ENCODE measurements around the gene FABP6.
"Not testable (repeated sequence)": the region's sequence is repeated elsewhere in the genome, so short reads cannot be mapped to it uniquely, and the experiment has no call there.

The FABP6 gene

GRCh38 chr5:160221082-160221481 lies 8.2 kb upstream of the FABP6 start:
- DNase-seq (ENCODE audit: low read depth): no peak

DNA sequence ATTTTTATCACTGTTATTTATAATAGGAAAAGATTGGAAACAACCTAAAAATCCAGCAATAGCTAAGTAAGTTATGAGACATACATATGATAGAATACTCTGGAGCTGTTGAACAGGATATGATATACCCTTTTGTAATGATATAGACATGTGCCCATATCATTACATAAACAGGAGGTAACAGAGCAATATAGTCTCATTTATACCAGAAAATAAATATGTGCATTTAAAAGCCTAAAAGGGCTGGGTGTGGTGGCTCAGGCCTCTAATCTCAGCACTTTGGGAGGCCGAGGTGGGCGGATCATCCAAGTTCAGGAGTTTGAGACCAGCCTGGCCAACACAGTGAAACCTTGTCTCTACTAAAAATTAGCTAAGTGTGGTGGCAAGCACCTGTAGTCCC lies 2.3 kb upstream of the FABP6 start:
- no peak for DNase-seq (ENCODE audit: low read depth)

- DNase-seq (ENCODE audit: low read depth): no peak
These were observed 1.6 kb downstream of the FABP6 start for GRCh38 chr5:160230686-160231527.

DNA sequence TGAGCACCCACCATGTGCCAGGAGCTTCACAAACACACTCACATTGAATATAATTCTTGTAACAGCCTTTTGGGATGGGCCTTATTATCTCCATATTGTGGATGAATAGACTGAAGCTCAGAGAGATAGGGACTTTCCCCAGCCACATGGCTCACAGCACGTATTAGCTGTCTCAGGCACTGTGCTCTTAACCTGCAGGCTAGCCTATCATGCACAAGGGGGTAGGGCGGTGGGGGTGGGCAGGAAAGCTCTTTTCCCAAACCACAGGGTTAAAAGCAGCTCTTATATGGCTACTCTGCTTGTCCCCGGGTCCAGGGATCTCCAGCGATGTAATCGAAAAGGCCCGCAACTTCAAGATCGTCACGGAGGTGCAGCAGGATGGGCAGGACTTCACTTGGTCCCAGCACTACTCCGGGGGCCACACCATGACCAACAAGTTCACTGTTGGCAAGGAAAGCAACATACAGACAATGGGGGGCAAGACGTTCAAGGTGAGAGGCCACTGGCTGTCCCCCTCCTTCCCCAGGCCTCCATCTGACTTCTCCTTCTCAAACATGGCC lies 2.6 kb downstream of the FABP6 start:
- no peak for DNase-seq (ENCODE audit: low read depth)

DNA sequence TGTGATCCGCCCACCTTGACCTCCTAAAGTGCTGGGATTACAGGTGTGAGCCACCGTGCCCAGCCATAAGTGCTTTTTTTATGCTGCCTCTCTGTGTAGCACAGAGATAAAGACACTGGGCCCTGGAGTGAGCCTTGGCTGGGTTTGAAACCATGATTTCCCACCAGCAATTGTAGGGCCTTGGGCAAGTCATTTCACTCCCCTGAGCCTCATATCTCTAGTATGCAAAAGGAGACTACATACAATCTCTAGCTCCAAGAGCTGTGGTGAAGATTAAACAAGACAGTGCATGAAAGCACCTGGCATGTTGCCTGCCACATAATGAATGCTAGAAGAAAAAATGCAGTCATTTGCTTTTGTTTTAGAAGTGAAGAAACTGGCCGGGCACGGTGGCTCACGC lies 3.9 kb downstream of the FABP6 start:
- no peak for DNase-seq (ENCODE audit: low read depth)

DNA sequence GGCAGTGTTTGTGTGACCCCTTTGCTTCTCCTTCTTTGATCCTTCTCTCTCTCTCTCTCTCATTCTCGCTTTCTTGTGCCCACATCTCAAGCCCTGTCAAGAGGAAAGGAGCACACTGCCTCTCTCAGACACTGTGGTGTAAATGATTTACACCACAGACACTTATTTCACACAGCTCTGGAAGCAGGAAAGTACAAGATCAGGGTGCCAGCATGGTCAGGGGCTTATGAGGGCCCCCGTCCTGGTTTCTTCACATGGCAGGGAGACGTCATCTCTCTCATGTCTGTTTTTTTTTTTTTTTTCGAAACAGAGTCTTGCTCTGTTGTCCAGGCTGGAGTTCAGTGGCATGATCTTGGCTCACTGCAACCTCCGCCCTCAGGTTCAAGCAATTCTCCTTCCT lies 6.4 kb downstream of the FABP6 start:
- DNase-seq (ENCODE audit: low read depth): no peak

DNA sequence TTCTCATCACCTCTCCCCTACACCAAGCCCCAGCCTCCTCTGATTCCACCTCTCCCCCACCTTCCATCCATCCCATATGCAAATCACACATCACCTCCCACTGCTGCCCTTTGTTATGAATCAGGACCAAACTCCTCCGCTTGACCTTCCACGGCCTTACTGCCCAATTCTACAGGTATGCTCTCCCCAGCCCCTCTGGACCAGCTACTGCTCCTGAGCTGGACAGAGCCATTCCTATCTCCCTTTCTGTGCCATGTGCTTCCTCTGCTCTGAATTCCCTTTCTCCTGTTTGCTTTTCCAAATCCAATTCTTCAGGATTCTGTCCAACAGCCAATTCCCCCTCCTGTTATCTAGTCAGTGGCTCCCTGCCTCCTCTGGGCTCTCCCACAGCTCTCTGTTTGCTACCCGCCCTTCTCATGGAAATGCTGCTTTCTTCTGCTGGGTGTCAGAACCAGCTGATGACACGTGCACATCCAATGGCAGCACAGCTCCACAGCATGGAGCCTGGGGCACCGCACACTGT lies 8.3 kb downstream of the FABP6 start:
- DNase-seq (ENCODE audit: low read depth): no peak

DNA sequence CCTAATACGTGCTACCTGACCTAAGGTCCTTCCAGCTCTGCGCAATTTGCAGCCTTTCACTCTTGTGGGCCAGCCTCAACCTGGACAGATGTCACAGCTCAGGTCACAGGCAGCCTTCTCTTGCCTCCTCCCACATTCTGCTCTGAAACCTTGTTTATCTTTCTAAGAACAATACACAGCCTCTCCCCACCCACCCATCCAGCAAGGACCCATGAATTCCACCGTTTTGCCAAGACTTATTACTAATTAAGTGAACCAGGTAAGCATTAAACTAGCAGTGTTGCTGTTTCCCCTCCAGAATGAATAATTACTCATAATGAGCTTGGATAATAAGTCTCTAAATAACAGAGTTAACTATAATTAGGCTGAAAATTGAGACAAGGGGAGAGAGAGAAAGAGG lies 11.0 kb downstream of the FABP6 start:
- DNase-seq (ENCODE audit: low read depth): no peak

GRCh38 chr5:160242145-160242544 lies 12.8 kb downstream of the FABP6 start:
- no peak for DNase-seq (ENCODE audit: low read depth)

- no peak for DNase-seq (ENCODE audit: low read depth)
These were observed 16.3 kb downstream of the FABP6 start for GRCh38 chr5:160245506-160246086.

GRCh38 chr5:160249570-160249969 lies 20.3 kb downstream of the FABP6 start:
- DNase-seq (ENCODE audit: low read depth): not testable (repeated sequence)

GRCh38 chr5:160250226-160250625 lies 20.9 kb downstream of the FABP6 start:
- DNase-seq (ENCODE audit: low read depth): no peak

DNA sequence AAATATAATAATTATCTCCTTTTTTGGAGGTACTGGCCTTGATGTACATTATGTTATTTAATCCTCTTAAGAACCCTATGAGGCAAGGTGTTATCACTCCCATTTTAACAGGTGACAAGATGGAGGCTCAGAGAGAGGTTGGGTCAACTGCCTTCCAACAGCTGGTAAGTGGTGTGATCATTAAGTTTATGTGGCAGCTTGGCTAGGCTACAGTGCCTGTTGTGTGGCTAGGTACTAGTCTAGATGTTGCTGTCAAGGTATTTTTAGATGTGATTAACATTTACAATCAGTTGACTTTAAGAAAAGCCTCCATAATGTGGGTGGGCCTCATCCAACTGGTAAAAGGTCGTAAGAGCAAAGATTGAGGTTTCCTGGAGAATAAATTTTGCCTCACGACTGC lies 21.5 kb downstream of the FABP6 start:
- no peak for DNase-seq (ENCODE audit: low read depth)

- no peak for DNase-seq (ENCODE audit: low read depth)
These were observed 22.3 kb downstream of the FABP6 start for GRCh38 chr5:160251406-160252155.

DNA sequence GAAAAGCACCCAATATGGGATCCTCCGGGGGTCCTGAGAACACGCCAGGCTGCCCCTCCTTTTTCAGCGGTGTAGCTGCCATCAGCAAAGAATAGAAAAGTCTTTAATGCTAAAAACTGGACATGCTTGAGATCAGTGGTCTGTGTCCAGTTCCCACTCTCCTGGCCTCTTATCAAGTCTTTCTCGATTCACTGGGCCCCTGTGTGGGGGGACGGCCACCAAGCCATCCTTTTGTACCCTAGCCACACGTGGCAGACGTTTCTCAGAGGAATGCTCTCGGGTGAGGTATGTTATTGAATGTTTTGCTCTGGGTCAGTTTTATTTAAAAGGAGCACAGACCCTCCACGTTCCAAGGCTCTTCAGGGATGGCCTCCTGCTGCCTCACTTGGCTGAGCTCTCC lies 23.6 kb downstream of the FABP6 start:
- no peak for DNase-seq (ENCODE audit: low read depth)

DNA sequence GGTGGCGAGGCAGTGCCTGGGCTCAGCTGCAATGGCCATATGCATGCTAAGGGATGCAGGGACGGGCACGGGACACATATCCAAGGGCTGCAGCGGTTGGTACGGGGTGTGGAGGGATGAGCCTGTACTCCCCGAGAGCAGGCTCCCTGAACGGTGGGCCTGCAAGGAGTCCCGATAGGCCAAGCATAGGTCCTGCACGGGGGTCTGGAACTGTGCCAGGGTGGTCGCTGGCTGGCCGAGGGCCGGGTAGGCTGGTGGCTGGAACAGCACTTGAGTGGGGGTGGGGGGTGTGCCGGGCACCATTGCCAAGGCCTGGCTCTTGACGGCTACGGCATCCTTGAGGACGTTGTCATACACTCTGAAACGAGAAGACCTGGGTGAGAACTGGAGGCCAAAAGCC lies 24.1 kb downstream of the FABP6 start:
- DNase-seq (ENCODE audit: low read depth): no peak

DNA sequence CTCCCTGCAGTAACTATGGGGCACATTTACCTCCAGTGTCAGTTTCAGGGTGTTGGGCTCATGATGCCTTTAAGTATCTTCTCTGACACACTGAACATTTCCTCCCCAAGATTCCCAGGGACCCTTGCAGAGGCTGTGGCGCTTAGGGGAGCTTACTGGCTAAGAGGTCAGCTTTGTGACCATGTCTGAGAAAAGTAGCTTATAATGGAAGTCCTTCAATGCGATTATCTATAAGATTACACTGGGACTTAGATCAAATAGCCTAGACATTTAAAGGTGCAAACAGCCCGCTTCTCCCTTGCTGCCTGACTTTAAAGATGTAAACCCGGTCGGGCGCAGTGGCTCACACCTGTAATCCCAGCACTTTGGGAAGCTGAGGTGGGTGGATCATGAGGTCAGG lies 25.4 kb downstream of the FABP6 start:
- no peak for DNase-seq (ENCODE audit: low read depth)

DNA sequence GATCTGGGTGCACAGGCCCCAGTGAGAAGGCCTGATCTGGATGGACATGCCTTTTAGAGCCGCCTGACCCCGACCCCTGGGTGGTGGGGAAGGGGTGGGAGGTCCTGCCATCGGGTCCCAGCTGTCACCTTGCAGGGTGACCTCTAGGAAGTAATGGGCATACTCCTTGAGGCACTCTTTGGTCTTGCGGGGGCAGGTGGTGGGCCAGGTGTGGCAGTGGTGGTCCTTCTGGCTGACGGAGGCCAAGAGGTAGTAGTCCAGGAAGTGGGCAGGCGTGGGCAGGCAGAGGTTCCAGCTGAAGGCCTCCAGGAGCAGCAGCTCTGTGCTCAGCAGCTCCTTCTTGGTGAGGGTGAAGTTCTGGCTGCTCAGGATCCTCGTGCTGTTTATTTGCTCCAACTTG lies 30.0 kb downstream of the FABP6 start:
- DNase-seq (ENCODE audit: low read depth): no peak

DNA sequence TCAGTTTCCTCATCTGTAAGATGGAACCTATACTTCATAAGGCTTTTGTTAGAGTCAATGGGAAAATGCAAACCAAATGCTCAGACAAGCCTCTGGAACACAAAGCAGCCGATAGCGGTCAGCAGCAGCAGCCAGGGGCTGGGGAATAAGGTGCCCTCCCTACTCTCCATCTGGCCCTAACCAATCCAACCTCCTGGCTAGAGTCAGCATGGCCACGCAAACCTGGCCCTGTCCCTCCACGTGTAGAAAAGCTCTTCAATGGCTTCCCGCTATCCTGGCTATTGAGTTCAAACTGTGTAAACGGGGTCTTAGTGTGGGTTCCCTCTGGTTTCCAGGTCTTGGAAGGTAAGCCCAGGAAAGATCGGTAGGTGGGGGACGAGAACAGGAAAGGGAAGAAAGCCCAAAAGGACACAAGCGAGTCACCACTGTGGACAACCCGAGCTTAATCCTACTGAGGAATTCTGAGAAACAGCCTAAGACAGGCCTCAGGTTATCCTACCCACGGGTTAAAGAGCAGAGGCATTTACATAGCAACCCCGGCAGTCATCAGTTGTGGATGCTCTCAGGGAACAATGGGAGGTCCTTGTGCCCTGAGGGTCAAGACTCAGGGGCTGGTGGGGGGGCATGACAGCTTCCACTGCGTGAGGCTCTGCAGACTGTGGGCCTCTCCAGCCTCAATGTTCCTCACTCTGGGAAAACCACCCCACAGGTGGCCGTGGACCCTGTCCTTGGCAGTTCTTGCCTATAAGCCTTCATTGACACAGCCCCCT lies 30.9 kb downstream of the FABP6 start:
- DNase-seq (ENCODE audit: low read depth): no peak

DNA sequence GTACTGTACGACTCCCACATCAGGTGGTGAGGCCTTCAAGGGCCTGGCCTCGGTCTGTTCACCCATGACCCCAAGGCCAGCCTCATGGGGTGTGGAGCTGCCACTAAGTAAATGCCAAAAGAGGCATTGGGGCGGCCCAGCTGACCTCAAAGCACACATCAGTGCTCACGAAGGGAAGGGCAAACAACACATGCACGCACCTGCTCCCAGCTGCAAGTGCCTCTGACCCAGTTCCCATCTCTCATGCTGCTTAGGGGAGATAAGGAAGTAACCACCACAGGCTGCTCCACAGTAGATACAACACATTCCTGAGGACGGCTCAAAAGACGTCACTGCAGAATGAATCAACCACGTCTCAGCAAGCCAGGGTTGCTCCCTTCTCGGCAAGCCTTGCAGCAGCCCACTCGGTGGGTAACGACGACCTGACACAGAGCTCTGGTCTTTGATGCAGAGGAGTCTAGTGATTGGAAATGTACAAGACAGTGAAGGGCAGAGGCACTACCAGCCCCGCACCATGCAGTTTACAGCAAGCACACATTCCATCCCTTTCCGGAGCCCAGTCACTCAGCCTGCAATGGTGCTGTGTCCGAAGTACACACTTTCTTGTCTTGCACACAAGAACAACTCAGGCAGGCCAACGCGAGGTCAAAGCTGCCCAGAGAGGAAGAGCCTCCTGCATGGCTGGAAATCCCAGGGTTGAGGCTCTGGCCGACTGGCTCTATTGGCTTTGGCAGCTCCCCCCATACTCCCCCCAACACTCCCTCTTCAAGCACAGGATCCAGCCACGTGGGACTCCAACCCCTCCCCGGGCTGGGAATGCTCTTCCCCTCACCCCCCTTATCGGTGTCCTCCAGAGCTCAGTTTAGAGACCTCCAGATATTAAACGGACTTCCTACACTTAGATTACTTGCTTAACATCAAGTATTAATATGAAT lies 31.8 kb downstream of the FABP6 start:
- DNase-seq (ENCODE audit: low read depth): no peak

All from activated T-helper 1 cell treated with Interleukin-2 at 50 U/mL for 16 hours (primary cell).